Tibial artery (tissue), 4 donors: ENCODE measurements around the gene SYT11.

Experiments
- DNase-seq, 2 donors: peaks; one replicate each; pipeline ENCODE4 v3.0.0-alpha.2; 2019
- H3K27ac ChIP-seq, 2 donors: fragments of 200-600 bp; sonication (generic) in 1 of 2; 1 replicate in 1 of 2; 2 replicates in 1 of 2; pipeline ENCODE4 v1.5.1; 2018 to 2019; ENCODE audit warnings: mild to moderate bottlenecking in 1 of 2
- H3K27me3 ChIP-seq, 2 donors: fragments of 200-600 bp; sonication (generic) in 1 of 2; one replicate each; pipeline versions ENCODE4 v1.5.1 to v1.6.0; 2016 to 2019
- H3K36me3 ChIP-seq, 3 donors: fragments of 200-600 bp; sonication (generic) in 2 of 3; one replicate each; pipeline ENCODE4 v1.5.1; 2016 to 2019; ENCODE audit warnings: mild to moderate bottlenecking in 2 of 3
- H3K4me1 ChIP-seq, 4 donors: fragments of 200-600 bp; sonication (generic) in 2 of 4; 1 replicate in 3 of 4; 2 replicates in 1 of 4; pipeline ENCODE4 v1.5.1; 2016 to 2019
- H3K4me3 ChIP-seq, 2 donors: fragments of 200-600 bp; sonication (generic) in 1 of 2; 1 replicate in 1 of 2; 2 replicates in 1 of 2; pipeline ENCODE4 v1.5.1; 2018 to 2019; ENCODE audit warnings: mild to moderate bottlenecking in 2 of 2
- H3K9me3 ChIP-seq, 3 donors: fragments of 200-600 bp; sonication (generic) in 1 of 3; one replicate each; pipeline ENCODE4 v1.5.1; 2016 to 2019
- CTCF ChIP-seq, 2 experiments: fragments of 200-600 bp in 1 of 2; fragments of 450-650 bp in 1 of 2; IDR thresholded peaks; one replicate each; pipeline ENCODE4 v1.5.1; 2017 to 2019; ENCODE audit warnings: antibody characterized with exemption in 2 of 2, mild to moderate bottlenecking in 1 of 2, moderate library complexity in 1 of 2
- intact Hi-C: fragments of 100-400 bp; cut with DNase I; formaldehyde crosslinking; loops from one replicate; pipeline ENCODE4 v1.15.0; 2023; ENCODE audit warnings: low total_unique reads

Gene SYT11

DNA sequence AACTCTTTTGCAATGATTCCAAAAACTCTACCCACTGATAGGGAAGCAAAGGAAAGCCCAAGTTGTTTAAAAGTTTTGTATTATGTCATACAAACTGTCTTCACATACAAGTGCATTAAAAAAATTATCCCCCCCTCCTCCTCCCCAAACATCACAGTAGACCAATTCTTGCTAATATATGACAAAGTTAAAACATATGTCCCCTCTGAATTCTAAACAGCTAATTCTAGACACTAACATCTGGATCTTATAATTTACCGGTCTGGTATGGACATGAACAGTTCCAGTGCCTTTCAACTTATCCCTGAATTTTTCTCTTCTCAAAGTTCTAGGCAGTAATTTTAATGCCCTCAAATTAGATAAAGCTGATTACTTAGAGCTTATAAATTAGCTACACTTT is 38.4 kb downstream of the SYT11 start:
- Histone ChIP-seq H3K4me1 (peaks cover 0 to 16% (median 12%) of the 10 kb centered on the region in 4 donors), H3K27me3 (no peaks in the 10 kb centered on the region), H3K27ac (no peak overlapping the region), H3K36me3 (peaks cover 41 to 63% (median 62%) of the 10 kb centered on the region in 3 donors), H3K4me3 (no peak overlapping the region), H3K9me3 (no peaks in the 10 kb centered on the region)
- TF ChIP-seq CTCF (IDR thresholded peaks at IDR 0.05), result no peak
- DNase-seq, result no peak
- intact Hi-C loops, result no loop called here

DNA sequence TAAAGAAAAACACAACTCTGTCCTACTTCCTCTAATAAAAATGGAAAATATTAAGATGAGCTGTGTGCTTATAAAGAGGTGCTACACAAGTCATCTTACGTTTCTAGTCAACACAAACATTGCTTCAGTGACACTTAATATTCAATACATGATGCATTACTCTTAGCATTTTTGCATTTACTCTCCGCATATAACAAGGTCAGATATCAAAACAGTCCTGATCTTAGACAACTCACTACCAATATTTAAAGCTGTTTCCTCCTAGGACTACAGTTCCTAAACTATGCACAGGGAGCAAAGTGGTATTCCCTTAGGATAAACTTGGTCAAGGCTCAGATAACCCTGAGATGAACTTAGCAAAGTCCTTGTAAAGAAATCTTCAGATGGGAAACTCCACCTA is 39.5 kb downstream of the SYT11 start:
- intact Hi-C loops, result no loop called here
- no peak for TF ChIP-seq CTCF (IDR thresholded peaks at IDR 0.05)
- Histone ChIP-seq H3K4me1 (peaks cover 0 to 5% (median 2%) of the 10 kb centered on the region in 4 donors), H3K36me3 (peaks cover 53 to 74% (median 73%) of the 10 kb centered on the region in 3 donors), H3K27ac (no peak overlapping the region), H3K9me3 (no peaks in the 10 kb centered on the region), H3K27me3 (no peaks in the 10 kb centered on the region), H3K4me3 (no peak overlapping the region)
- DNase-seq, result no peak

DNA sequence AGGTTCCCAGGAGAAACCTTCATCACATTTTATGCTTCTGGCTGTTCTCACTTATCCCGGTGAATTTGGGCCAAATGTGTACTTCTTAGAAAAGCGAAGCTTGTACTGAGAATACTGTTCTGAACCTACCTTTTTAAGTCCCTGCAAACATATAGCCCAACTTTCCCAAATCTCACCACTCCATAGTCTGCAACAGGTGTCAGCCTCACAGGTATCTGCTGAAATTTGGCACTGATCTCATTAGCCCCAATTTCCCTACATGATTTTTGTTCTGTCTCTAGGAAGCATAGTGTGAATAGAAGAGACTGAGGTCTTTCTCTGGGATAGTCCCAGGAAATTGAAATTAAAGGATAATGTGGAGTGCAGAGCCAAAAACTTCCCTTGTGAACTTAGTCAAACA is 40.3 kb downstream of the SYT11 start:
- H3K4me1 ChIP-seq, result no peaks in the 10 kb centered on the region
- no peaks in the 10 kb centered on the region for H3K9me3 ChIP-seq
- no peaks in the 10 kb centered on the region for H3K27me3 ChIP-seq
- no peak for TF ChIP-seq CTCF (IDR thresholded peaks at IDR 0.05)
- DNase-seq, result no peak
- H3K4me3 ChIP-seq, result no peak overlapping the region
- peaks cover 61 to 82% (median 81%) of the 10 kb centered on the region in 3 donors for H3K36me3 ChIP-seq
- H3K27ac ChIP-seq, result no peak overlapping the region
- intact Hi-C loops, result no loop called here

DNA sequence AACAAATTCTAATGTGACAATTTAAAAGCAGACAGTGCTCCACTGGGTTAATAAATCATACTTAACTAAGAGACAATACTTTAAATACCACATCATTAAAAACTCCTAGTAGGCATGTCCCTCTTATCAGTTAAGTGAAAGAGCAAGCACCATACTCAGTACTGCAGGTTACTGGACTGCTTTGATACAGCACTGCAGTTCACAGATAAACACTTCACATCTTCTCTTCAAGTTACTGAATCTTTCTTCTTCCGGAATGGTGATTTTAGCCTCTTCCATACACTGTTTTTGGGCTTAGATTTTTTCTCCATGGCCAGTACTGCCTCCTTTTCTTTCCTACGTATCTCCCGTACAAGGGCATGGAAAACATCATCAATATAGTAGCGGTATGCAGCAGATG is 40.8 kb downstream of the SYT11 start:
- Histone ChIP-seq H3K36me3 (peaks cover 65 to 87% (median 86%) of the 10 kb centered on the region in 3 donors), H3K4me3 (no peak overlapping the region), H3K27ac (no peak overlapping the region), H3K9me3 (no peaks in the 10 kb centered on the region), H3K4me1 (no peaks in the 10 kb centered on the region), H3K27me3 (no peaks in the 10 kb centered on the region)
- TF ChIP-seq CTCF (IDR thresholded peaks at IDR 0.05), result no peak
- DNase-seq, result no peak
- intact Hi-C loops, result no loop called here

DNA sequence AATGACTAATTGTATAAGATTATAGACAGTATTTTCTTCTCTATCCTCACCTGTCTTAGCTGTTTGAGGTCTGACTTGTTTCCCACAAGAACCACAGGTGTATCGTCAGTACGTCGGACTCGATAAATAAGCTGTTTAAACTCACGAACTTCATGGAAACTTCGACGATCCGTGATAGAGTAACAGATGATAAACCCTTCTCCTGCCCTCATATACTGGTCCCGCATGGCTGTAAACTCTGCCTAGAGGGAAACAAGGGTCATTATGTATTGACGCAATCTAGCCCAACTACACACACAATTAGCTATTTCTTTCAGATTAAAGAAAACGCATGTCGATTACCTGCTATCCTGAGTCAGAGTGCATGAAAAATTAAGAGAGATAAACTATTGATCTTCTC is 44.9 kb downstream of the SYT11 start:
- H3K27me3 ChIP-seq, result no peaks in the 10 kb centered on the region
- DNase-seq, result no peak
- H3K27ac ChIP-seq, result no peak overlapping the region
- H3K4me1 ChIP-seq, result peaks cover 0 to 8% (median under 1%) of the 10 kb centered on the region in 4 donors
- H3K4me3 ChIP-seq, result no peak overlapping the region
- no peak for TF ChIP-seq CTCF (IDR thresholded peaks at IDR 0.05)
- H3K36me3 ChIP-seq, result peaks cover 83 to 98% (median 85%) of the 10 kb centered on the region in 3 donors
- intact Hi-C loops, result no loop called here
- no peaks in the 10 kb centered on the region for H3K9me3 ChIP-seq

- peak in 1 of 2 donors; percentile 25 for DNase-seq
- no peaks in the 10 kb centered on the region for H3K9me3 ChIP-seq
- H3K27ac ChIP-seq, result peak overlapping the region; percentile 96
- TF ChIP-seq CTCF (IDR thresholded peaks at IDR 0.05), result no peak
- H3K27me3 ChIP-seq, result no peaks in the 10 kb centered on the region
- H3K4me3 ChIP-seq, result peak overlapping the region; percentile 79 to 86
- peaks cover 0 to 37% (median 13%) of the 10 kb centered on the region in 4 donors for H3K4me1 ChIP-seq
- intact Hi-C loops, result no loop called here
- peaks cover 41 to 72% (median 45%) of the 10 kb centered on the region in 3 donors for H3K36me3 ChIP-seq
Observed at GRCh38 chr1:155909894-155910293, 50.5 kb downstream of the SYT11 start.
